Ovary (tissue), 9 donors: ENCODE measurements around the gene TMEM196. TPM values are rescaled to one million over a fixed set of nuclear protein-coding genes. Genes with fewer than 3 reads are reported as not detected.
A peak's percentile ranks its signal among the peaks of the same experiment; 100 is the strongest.

ENCODE experiments used
- DNase-seq, 5 donors: peaks; one replicate each; pipeline ENCODE4 v3.0.0-alpha.2; 2019 to 2020
- H3K27ac ChIP-seq, 2 donors: fragments of 200-600 bp; one replicate each; pipeline versions ENCODE4 v1.5.1 to v1.8.0; 2019 to 2022
- H3K27me3 ChIP-seq: fragments of 200-600 bp; one replicate; pipeline ENCODE4 v1.8.0; 2022
- H3K36me3 ChIP-seq: fragments of 200-600 bp; sonication (generic); one replicate; pipeline ENCODE4 v1.5.1; 2019
- H3K4me1 ChIP-seq: one replicate; pipeline ENCODE4 v1.8.1; 2013; ENCODE audit warnings: mild to moderate bottlenecking, moderate library complexity; ENCODE audit not compliant: insufficient read depth
- H3K4me3 ChIP-seq: fragments of 200-600 bp; sonication (generic); one replicate; pipeline ENCODE4 v1.5.1; 2017
- H3K9me3 ChIP-seq, 2 donors: fragments of 200-600 bp in 1 of 2; sonication (generic) in 1 of 2; one replicate each; pipeline versions ENCODE4 v1.5.1 to v1.8.1; 2013 to 2019; ENCODE audit warnings: mild to moderate bottlenecking in 1 of 2, moderate library complexity in 1 of 2
- CTCF ChIP-seq, 3 donors: fragments of 450-650 bp in 2 of 3; fragments of 200-600 bp in 1 of 3; IDR thresholded peaks; one replicate each; pipeline versions ENCODE4 v1.5.1 to v1.8.0; 2016 to 2022; ENCODE audit warnings: antibody characterized with exemption in 3 of 3, mild to moderate bottlenecking in 1 of 3
- EP300 ChIP-seq: sonication (generic); formaldehyde crosslinking; IDR thresholded peaks from one replicate; pipeline ENCODE4 v1.6.1; 2017; ENCODE audit warnings: antibody characterized with exemption
- POLR2A ChIP-seq: fragments of 450-650 bp; IDR thresholded peaks from one replicate; pipeline ENCODE4 v1.6.1; 2017; ENCODE audit warnings: antibody characterized with exemption, mild to moderate bottlenecking, moderate library complexity
- WGBS, 3 donors: extraction: QIAGEN DNeasy Blood & Tissue Kit in 1 of 3; methylation state at CpG; one replicate each; pipeline versions ENCODE4 v1.1.5 to v1.1.7; 2013 to 2017; 5-methylcytosine and 5-hydroxymethylcytosine counted together
- intact Hi-C, 4 donors: fragments of 100-400 bp; cut with DNase I; formaldehyde crosslinking; loops; one replicate each; pipeline versions ENCODE4 v1.11.0 to v1.15.1; 2022 to 2023
- polyA plus RNA-seq, 2 donors: library from polyadenylated mRNA; stranded (reverse); fragments of 200-250 nt in 1 of 2; fragments of 350-450 nt in 1 of 2; fragmentation: Illumina TruSeq in 1 of 2; extraction: RNeasy Lipid Tissue Mini Kit (QIAGEN cat#74804) in 1 of 2; gene quantifications; one replicate each; pipeline ENCODE4 v1.2.3, GENCODE V29; 2013 to 2014
- total RNA-seq, 7 donors: library from RNA; depleted of rRNA in 2 of 7; stranded (reverse); fragments of >200 nt in 2 of 7; fragmentation: NEBNext Ultra II Directional in 3 of 7; extraction: Animal tissue kit (Norgen Biotek cat#: 25700) in 3 of 7; gene quantifications; one replicate each; pipeline versions ENCODE4 v1.1.0 to v1.2.4, GENCODE V29; 2016 to 2023
- donor health status: DM: no; HTN: no; CAD: no; lungs with moderate emphysema.
- donor health status: DM: no; HTN: no; CAD: no.
- donor health status: Bipolar disorder and iron deficiency.
- donor health status: DM: yes; HTN: yes; CAD: no.
- donor health status: DM: no; HTN: no; CAD: no.
- donor health status: DM: yes; HTN: yes; CAD: no.

Gene TMEM196
- total and polyA plus RNA-seq, 9 donors: 0.02 TPM; not detected in 8

GRCh38 chr7:19747740-19748339 lies 25.6 kb downstream of the TMEM196 start:
- Histone ChIP-seq H3K36me3 (no peaks in the 10 kb centered on the region), H3K27ac (no peak overlapping the region), H3K4me1 (no peaks in the 10 kb centered on the region), H3K4me3 (no peak overlapping the region), H3K27me3 (no peaks in the 10 kb centered on the region), H3K9me3 (no peaks in the 10 kb centered on the region)
- DNase-seq: no peak
- no peak for TF ChIP-seq EP300
- TF ChIP-seq CTCF (IDR thresholded peaks at IDR 0.05): peak in 1 of 3 donors; percentile 34
- 23 to 28% (median 24%) methylated on average over 4 of the region's 4 CpGs for WGBS, 3 donors
- intact Hi-C loops: loop anchor here in 2 of 4 donors (5.0 to 10.0 kb wide), 3 partner anchors 427 to 849 kb away; no protein-coding TSS in a partner anchor

- no peaks in the 10 kb centered on the region for H3K9me3 ChIP-seq
- DNase-seq: no peak
- TF ChIP-seq POLR2A: no peak
- no peak for TF ChIP-seq EP300
- TF ChIP-seq CTCF (IDR thresholded peaks at IDR 0.05): no peak
- intact Hi-C loops: loop anchor here in 2 of 4 donors (10.0 kb wide), 2 partner anchors 431 to 451 kb away; no protein-coding TSS in a partner anchor
- 6 to 20% (median 14%) methylated on average over 1 of the region's 1 CpG for WGBS, 3 donors
- no peak overlapping the region for H3K27ac ChIP-seq
- H3K36me3 ChIP-seq: no peaks in the 10 kb centered on the region
- H3K27me3 ChIP-seq: no peaks in the 10 kb centered on the region
- H3K4me1 ChIP-seq: no peaks in the 10 kb centered on the region
- no peak overlapping the region for H3K4me3 ChIP-seq
Measured at GRCh38 chr7:19744075-19744474, 29.3 kb downstream of the TMEM196 start.

- Histone ChIP-seq H3K4me3 (no peak overlapping the region), H3K36me3 (no peaks in the 10 kb centered on the region), H3K27me3 (no peaks in the 10 kb centered on the region), H3K4me1 (no peaks in the 10 kb centered on the region), H3K9me3 (no peaks in the 10 kb centered on the region), H3K27ac (no peak overlapping the region)
- intact Hi-C loops: loop anchor here in 1 of 4 donors (10.0 kb wide), 1 partner anchor 866 kb away; no protein-coding TSS in a partner anchor
- 75 to 78% (median 77%) methylated on average over 3 of the region's 3 CpGs for WGBS, 3 donors
- no peak for DNase-seq
- TF ChIP-seq EP300 (no peak), CTCF (IDR thresholded peaks at IDR 0.05) (no peak), POLR2A (no peak)
Measured at GRCh38 chr7:19728716-19729115, 44.7 kb downstream of the TMEM196 start.

- 65 to 81% (median 72%) methylated on average over 5 of the region's 5 CpGs for WGBS, 3 donors
- TF ChIP-seq POLR2A (no peak), EP300 (no peak), CTCF (IDR thresholded peaks at IDR 0.05) (no peak)
- H3K4me1 ChIP-seq: no peaks in the 10 kb centered on the region
Measured at GRCh38 chr7:19725770-19726169, 47.6 kb downstream of the TMEM196 start.

More at GRCh38 chr7:19725770-19726169, 47.6 kb downstream of the TMEM196 start:
- H3K4me3 ChIP-seq: no peak overlapping the region
- intact Hi-C loops: loop anchor here in 1 of 4 donors (10.0 kb wide), 1 partner anchor 869 kb away; no protein-coding TSS in a partner anchor
- H3K27me3 ChIP-seq: no peaks in the 10 kb centered on the region
- no peak overlapping the region for H3K27ac ChIP-seq
- H3K36me3 ChIP-seq: no peaks in the 10 kb centered on the region
- no peaks in the 10 kb centered on the region for H3K9me3 ChIP-seq
- no peak for DNase-seq
